Muscle of back (tissue), 13 donors: ENCODE data around the gene AP4S1. TPM values are rescaled to one million over a fixed set of nuclear protein-coding genes. Genes with fewer than 3 reads are reported as not detected.

Experiments
- DNase-seq, 3 donors: peaks; one replicate each; pipeline versions ENCODE4 v3.0.0 to v3.0.0-alpha.2; 2013
- long read RNA-seq, 9 donors: transcript quantifications; one replicate each; lab custom pipeline, GENCODE V29; 2026
- polyA plus RNA-seq, 10 donors: library from polyadenylated mRNA; unstranded; fragments of 120-200 nt; gene quantifications; one replicate each; pipeline ENCODE4 v1.2.1, GENCODE V29; 2013; ENCODE audit not compliant: insufficient read length in 10 of 10

AP4S1 gene, protein sequence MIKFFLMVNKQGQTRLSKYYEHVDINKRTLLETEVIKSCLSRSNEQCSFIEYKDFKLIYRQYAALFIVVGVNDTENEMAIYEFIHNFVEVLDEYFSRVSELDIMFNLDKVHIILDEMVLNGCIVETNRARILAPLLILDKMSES
- polyA plus RNA-seq = 10 to 100 TPM; 12.7 to 17.9 (median 14.2) TPM
- long read RNA-seq, donor 1, partial matches to known transcripts = 0 of 1 reads
- long read RNA-seq, donor 1, other reads (novel, unspliced or antisense) = 0 of 1 reads
- long read RNA-seq, donor 2, partial matches to known transcripts = 0 of 1 reads
- long read RNA-seq, donor 2, other reads (novel, unspliced or antisense) = 0 of 1 reads
- long read RNA-seq, donor 3 = 0 reads
- long read RNA-seq, donor 4 = 0 reads
- long read RNA-seq, donor 5, partial matches to known transcripts = 0 of 2 reads
- long read RNA-seq, donor 5, other reads (novel, unspliced or antisense) = 0 of 2 reads
- long read RNA-seq, donor 6, transcript AP4S1-206 (5 exons, 1,012 nt) = major isoform, 5 of 17 reads
- long read RNA-seq, donor 6, partial matches to known transcripts = 12 of 17 reads
- long read RNA-seq, donor 6, other reads (novel, unspliced or antisense) = 0 of 17 reads
- long read RNA-seq, donor 7 = 0 reads
- long read RNA-seq, donor 8, partial matches to known transcripts = 0 of 3 reads
- long read RNA-seq, donor 8, other reads (novel, unspliced or antisense) = 0 of 3 reads
- long read RNA-seq, donor 9, partial matches to known transcripts = 0 of 1 reads
- long read RNA-seq, donor 9, other reads (novel, unspliced or antisense) = 0 of 1 reads

DNA sequence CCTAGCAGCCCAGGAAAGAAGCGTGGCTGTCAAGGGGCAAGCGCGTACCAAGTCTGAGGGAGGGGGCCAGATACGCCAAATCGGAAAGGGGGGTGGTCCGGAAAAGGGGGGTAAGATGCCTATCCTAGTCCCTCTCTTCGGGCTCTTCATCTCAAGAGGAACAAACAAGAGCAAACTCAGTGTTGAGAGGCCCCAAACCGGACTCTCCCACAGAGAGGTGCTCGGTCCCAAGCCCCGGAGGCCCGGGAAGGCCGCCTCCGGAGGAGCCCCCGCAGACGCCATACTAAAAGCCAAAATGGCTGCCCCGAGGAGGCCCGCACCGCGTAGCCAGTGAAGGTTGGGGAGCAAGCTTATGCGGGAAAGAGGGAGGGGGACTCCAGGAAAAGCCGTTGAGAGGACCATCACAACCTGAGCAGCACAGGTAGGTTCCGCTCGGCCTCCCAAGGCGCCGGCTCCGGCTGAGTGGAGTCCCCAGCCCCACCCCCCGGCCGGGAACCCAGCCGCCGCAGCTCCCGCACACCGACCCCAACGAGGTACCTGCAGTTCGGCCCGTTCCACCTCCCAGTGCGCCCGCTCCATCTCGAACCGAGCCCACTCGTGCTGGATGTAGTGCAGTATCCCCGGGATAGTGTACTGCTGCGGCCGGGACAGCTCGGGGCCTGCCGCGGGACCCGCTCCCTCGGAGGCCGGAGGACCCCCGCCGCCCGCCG is at the start of gene AP4S1:
TSS of gene AP4S1 (plus strand) at position 283 of the 710 bp plus-strand sequence. CDS start 40,548 bp downstream, outside the sequence.
- peak; percentile 33 to 86 (median 69) for DNase-seq

DNA sequence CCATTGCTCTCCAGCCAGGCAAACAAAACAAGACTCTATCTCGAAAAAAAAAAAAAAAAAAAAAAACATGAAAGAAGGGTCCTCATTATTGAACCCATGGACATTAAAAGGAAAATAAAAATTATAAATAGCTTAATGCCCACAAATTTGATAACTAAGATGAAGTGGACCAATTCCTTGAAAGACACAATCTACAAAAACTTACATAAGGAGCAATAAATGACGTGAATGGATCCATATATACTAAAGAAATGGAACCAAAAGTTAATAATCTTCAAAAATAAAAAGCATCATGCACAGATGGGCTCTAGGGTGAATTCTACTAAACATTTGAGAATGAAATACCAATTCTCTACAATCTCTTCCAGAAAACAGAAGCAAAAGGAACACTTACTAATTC is 47.7 kb upstream of the AP4S1 start:
- DNase-seq = no peak

DNA sequence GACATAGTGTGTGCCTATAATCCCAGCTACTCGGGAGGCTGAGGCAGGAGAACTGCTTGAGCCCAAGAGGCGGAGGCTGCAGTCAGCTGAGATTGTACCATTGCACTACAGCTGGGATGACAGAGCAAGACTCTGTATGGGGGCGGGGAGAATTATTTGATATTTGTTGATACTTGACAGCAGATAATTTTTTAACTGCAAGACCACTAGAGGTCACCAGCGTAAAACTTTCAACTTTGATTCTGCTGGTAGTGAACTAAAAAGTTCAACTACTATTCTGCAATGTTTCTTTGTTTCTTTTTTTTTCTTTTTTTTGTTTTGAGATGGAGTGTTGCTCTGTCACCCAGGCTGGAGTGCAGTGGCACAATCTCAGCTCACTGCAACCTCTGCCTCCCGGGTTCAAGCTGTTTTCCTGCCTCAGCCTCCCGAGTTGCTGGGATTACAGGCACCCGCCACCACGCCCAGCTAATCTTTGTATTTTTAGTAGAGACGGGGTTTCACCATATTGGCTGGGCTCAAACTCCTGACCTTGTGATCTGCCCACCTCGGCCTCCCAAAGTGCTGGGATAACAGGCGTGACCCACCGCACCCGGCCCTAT is 45.2 kb upstream of the AP4S1 start:
- DNase-seq = peak; percentile 64 to 81 (median 72)

DNA sequence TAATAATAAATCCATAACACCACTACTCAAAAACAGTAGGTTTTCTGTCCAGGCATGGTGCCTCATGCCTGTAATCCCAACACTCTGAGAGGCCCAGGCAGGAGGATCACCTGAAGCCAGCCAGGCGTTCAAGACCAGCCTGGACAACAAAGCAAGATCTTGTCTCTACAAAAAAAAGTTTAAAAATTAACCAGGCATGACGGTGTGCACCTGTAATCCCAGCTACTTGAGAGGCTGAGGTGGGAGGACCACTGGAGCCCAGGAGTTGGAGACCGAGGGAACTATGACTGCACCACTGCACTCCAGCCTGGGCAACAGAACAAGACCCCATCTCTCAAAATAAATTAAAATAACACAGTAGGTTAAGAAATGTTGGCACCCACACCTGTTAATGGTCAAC is 44.5 kb upstream of the AP4S1 start:
- DNase-seq = no peak

DNA sequence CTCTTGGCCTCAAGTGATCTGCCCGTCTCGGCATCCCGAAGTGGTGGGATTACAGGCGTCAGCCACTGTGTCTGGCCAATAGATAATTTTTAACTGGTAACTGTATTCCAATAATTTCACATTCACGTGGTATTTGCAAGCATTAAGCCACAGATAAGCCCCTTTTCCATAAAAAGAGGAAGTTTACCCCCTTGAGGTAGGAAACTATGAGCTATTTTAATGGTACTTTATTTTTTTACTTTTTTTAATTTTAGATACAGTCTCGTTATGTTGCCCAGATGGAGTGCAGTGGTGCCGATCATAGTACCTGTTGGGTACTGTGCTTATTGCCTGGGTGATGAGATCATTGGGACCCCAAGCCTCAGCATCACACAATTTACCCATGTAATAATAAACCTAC is 42.9 kb upstream of the AP4S1 start:
- no peak for DNase-seq

DNA sequence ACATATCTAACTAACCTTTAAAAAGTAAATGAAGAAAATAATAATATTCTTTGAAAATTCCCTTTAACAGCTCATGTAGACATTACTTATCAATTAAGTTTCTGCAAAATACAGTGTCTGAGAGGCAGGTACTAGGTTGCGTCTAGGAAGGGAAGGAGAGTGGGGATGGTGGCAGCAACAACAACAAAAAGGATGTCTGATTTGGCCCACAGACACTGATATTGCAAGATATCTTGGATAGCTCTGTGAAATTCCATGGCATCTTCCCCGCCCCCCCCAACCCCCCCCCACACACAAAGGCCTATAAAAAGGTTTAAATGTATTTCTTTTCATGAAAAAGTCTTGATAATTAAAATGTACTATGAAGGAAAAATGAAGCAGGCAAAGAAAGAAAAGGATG is 41.6 kb upstream of the AP4S1 start:
- DNase-seq = no peak

DNA sequence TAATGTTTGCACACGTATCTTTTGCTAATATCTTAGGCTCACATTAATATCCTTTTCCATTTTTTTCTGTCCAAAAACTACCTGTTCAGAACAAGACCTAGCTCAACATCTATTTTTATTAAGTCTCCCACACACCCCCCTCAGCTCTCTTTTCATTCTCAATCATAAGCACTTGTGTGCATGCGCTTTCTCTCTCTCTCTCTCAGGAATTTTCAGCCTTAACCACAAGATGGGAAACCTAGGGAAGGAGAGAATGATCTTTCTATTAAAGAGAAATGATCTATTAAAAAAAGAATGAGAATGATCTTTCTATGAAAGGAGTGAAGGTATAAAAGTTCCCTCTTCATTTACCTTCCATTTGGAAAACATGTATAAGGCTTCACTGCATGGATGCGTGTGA is 39.7 kb upstream of the AP4S1 start:
- no peak for DNase-seq

DNA sequence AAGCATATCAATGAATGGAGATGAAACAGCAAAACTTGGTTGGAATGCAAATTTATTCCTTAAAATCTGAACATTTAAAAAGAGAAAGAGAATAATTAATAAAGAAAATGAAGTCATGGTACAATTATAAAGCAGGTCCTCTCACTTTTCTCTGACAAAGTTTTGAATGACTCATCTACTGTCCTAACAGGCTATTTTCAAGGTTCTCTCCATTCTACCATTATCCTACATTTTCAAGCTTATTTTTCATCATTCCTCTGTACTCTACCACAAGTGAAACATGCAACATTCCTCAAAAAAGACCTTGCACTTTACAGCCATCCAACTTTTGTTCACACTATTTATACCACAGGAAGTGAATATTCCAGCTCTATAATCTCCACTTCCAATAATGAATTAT is 36.9 kb upstream of the AP4S1 start:
- DNase-seq = no peak

DNA sequence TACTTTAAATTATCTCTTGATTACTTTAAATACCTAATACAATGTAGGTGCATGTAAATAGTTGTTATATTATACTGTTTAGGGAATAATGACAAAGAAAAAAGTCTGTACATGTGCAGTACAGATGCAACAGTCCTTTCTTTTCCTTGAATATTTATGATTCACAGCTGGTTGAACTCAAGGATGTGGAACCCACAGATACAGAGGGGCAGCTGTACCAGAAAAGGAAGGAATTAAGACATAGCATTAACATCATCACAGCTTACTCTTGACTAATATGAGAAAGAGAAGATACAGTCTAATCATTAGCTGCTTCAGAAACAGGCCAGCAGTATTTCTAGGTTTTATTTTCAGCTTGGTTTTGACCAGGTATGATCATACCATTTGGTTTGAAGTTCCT is 34.7 kb upstream of the AP4S1 start:
- no peak for DNase-seq

DNA sequence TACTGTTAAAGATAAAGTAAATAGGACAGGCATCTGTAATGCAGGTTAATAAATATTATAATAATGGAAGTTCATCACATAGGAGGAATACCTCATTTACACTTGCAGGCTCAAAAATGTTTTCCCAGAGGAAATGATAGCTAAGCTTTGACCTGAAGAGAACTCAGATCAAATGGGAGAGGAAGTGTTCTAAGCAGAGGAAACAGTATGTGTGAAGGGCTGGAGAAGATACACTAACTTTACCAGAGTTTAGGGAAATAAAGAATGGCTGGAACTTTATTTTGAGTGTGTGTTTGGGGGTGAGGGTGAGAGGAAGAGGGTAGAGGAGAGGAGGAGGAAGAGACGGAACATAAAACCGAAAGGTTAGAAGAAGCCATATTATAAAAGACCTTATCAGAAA is 34.0 kb upstream of the AP4S1 start:
- no peak for DNase-seq

DNA sequence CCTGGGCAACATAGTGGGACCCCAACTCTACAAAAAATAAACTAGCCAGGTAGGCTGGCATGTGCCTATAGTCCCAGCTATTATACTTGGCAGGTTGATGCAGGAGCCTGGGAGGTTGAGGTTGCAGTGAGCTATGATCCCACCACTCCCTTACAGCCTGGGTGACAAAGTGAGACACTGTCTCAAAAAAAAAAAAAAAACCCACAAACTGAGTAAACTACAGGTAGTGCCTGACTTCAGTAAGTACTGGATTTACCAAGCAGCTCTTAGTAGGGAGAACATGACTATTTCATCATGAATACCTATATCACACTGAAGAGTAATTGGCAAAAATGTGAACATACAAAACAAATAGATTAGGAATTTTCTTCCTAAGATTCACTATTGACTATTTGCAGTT is 32.4 kb upstream of the AP4S1 start:
- DNase-seq = no peak

DNA sequence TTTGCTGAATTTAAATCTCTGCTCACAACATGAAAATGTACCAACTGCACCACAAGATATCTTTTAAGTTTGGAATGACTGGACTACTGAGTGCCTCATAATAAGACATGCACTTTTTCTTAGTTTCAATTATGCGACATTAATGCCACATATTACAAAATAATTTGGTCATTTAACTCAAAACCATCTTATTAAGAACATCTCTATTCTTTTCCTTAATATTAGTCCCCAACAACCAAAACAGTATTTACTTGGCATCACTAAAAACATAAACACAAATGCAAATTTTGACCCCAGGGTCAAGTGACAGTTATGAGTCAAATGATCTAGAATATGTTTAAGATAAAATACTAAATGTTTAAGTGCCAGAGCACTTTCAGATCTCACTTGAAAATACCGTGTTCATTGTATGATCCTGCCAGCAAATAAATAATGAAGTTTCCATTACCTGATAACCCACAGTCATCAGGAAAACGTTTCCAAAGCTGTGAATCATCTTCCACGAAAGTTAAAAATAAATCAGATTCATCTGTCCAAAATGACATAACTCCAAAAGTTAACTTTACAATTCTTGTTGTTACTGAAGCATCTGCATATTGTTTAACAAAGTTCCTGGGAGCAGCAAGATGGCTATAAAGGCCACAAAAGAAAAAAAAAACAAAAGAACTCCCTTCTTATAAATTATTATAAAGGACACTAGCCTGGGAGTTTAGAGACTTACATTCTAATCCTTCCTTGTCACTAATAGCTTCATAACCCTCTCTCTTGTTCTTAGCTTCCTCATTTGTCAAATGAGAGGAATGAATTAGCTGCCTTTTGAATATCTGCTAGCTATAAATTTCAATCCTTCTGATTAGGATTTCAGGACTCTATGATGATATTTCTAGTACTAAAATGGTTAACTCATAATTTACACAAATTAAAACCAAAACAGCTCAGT is 30.5 kb upstream of the AP4S1 start:
- DNase-seq = peak; percentile 49 to 67 (median 55)

DNA sequence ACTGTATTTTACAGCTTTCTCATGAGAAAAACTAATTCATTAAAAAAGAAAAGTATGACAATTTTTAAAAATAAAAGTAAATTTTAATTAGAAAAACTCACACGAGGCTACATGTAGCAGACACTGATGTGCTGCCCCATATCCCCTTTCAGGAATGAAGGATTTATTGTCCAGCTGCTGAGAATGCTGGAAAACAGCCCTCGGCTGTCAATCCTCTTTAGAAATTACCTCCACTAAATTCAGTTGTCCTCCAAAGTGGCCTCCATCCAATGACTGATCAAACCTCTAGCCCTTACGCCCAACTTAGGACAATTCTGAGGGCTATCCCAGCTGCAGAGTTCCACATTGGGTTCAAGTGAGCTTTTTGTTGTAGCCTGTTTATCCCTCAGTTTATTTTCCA is 29.8 kb upstream of the AP4S1 start:
- DNase-seq = peak; percentile 27 to 42 (median 30)

DNA sequence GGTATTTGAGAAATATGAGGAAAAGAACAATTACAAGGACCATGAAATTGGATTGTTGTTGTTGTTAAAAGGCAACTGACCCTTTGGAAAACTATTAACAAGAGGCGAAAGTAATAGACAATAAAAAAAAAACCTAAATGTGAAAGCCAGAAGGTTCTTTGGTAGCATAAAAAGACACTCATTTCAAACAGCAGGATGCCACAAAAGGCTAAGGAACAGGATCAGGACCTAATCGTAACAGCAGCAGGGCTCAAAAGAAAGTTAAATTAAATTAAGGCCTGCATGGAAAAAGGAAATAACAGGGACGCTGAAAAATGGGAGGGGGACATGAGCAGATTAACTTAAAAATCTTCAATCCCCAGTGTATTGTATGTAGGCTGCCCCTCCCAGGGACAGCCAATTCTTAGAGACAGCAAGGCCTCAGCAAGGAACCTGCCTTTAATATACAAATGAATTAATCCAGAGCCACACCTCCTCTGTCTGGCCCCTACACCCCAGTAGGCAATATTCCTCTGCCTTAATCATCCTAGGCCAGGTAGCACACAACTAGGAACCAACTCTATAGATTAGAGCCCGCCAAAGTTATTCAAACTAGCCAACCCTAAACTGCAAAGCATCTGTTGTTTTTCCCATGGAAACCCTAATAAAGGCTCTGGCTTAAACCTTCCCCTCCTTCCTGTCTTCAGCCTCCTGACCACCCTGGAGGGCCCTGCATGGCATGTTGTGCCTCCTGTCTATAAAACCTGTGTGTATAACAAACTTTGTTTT is 28.4 kb upstream of the AP4S1 start:
- DNase-seq = no peak

DNA sequence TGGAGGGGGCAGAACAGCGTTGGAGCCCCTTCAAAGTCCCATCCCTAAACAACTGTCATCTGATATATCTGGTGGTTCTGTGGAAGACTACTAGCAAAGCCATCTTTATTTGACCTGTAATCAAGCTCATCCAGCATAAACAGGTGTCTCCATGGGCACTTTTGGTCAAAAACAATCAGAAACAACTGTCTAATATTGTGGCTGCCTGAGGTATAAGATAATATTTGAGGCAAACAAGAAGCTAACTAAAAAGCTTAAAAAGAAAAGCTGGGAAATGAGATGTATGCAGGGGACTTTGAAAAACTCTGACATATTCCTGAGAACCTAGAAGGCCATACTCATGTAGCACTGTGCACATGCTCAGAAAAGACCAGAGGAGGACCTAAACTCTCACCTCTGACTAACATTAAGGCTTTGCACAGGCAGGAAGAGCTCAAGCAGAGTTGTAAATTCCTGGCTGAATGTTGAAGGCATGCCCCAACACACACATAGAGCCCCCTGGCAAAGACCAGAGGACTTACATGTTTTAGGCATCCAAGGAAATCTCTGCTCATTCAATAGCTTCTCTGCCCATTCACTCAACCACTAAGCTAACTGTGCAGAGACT is 27.2 kb upstream of the AP4S1 start:
- DNase-seq = no peak

DNA sequence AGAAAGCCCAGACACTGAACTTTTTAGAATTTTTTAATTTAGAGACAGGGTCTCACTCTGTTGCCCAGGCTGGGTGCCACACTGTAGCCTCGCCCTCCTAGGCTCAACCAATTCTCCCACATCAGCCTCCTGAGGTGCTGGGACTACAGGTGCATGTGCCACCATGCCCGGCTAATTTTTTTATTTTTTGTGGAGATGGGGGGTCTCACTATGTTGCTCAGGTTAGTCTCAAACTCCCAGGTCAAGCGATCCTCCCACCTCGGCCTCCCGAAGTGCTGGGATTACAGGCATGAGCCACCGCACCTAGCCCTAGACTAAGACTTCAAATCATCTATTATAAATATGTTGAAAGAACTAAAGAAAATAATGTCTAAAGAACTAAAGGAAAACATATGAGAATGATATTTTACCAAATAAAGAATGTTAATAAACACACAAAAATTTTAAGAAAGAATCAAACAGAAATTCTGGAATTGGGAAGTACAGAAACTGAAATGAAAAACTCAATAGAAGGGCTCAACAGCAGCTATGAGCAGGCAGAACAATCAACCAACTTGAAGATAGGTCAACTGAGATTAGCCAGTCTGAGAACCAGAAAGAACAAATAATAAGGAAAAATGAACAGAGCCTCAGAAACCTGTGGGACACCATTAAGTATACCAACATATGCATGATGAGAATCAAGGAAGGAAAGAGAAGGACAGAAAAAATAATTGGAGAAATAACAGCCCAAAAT is 26.2 kb upstream of the AP4S1 start:
- no peak for DNase-seq

DNA sequence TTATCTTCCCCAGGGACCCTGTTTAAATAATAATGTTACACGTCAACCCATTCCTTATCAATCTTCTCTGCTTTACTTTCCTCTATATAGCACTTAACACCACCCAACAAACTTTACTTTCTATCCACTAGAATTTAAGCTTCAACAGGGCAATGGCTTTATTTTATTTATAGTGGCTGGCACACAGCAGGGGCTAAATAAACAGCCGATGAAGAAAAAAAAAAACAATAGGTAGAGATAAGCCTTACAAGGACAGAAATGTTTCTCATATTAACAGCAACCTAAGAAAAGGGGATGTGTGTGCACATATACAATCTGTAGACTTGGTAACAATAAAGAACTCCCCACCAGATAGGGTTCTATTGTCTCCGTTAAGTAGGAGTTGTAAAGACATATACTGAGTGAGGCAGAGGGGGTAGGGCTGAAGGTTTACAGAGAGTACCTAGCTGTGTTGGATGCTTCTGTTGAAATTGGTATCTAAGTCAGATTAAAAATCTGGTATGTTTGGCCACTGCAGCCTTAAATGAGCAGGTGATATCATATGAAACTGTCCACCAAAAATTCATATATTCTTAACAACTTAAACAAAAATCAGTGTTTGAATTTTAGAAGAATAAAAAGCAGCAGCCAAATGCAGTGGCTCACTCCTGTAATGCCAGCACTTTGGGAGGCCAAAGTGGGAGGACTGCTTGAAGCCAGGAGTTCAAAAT is 24.7 kb upstream of the AP4S1 start:
- no peak for DNase-seq

DNA sequence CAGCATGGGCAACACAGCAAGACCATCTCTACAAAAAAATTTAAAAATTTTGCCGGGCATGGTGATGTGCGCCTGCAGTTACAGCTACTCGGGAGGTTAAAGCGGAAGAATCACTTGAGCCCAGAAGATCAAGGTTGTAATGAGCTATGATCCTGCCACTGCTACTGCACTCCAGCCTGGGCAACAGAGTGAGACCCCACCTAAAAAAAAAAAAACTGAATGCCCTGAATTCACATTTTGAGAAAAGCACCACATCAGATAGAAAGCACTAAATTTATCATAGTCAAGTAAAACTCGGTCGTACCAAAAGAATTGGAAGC is 24.1 kb upstream of the AP4S1 start:
- no peak for DNase-seq
